Measurements from ENCODE around the gene ACADM. TPM values are rescaled to one million over a fixed set of nuclear protein-coding genes. Genes with fewer than 3 reads are reported as not detected.

ACADM gene
- total and polyA plus RNA-seq, 2 of the 13 experiments (the other 11 are each of a cell fraction or from before 2014, with no cell fraction given): 43.7 to 92.2 TPM

- peak; percentile 81 for TF ChIP-seq NFAT5 (CRISPR knock-in tag; IDR thresholded peaks at IDR 0.05)
- TF ChIP-seq ZMAT3 (CRISPR knock-in tag; conservative IDR thresholded peaks at IDR 0.05): no peak
- no peak for TF ChIP-seq PREB (CRISPR knock-in tag; IDR thresholded peaks at IDR 0.05)
- peak; percentile 77; the same call in 1 of the 2 replicates for TF ChIP-seq ARID2 (CRISPR knock-in tag; IDR thresholded peaks at IDR 0.05; ENCODE audit: borderline replicate concordance)
- TF ChIP-seq ZNF282 (IDR thresholded peaks at IDR 0.05; ENCODE audit: partially characterized antibody): no peak
- TF ChIP-seq TFDP2 (CRISPR knock-in tag; IDR thresholded peaks at IDR 0.05): peak; percentile 92
- TF ChIP-seq PHF8 (CRISPR knock-in tag; IDR thresholded peaks at IDR 0.05): peak; percentile 89
- no peak for TF ChIP-seq ELK4 (CRISPR knock-in tag; IDR thresholded peaks at IDR 0.05; ENCODE audit: borderline replicate concordance)
- TF ChIP-seq E2F5 (CRISPR knock-in tag; conservative IDR thresholded peaks at IDR 0.05): peak; percentile 73
- peak; percentile 94 for TF ChIP-seq SALL1 (CRISPR knock-in tag; IDR thresholded peaks at IDR 0.05)
- no peak for TF ChIP-seq FOXK2 (IDR thresholded peaks at IDR 0.05)
- TF ChIP-seq HDAC1 (CRISPR knock-in tag; IDR thresholded peaks at IDR 0.05): peak; percentile 95
- TF ChIP-seq ZNF503 (CRISPR knock-in tag; IDR thresholded peaks at IDR 0.05): no peak
- TF ChIP-seq ZNF230 (CRISPR knock-in tag; IDR thresholded peaks at IDR 0.05): no peak
- TF ChIP-seq CBX2 (IDR thresholded peaks at IDR 0.05; ENCODE audit: low read depth, low read length): no peak
- TF ChIP-seq CBX2 (CRISPR knock-in tag; IDR thresholded peaks at IDR 0.05; ENCODE audit: low read depth): no peak
- peak; percentile 39; the same call in 1 of the 3 replicates for TF ChIP-seq MXI1 (IDR thresholded peaks at IDR 0.05; ENCODE audit: borderline replicate concordance, low read depth, low read length)
- TF ChIP-seq GLI4 (CRISPR knock-in tag; IDR thresholded peaks at IDR 0.05; ENCODE audit: borderline replicate concordance): peak; percentile 51; the same call in 1 of the 2 replicates
- no peak for TF ChIP-seq ZNF101 (CRISPR knock-in tag; IDR thresholded peaks at IDR 0.05; ENCODE audit: borderline replicate concordance, low read depth)
These were observed at the start of gene ACADM (continued) for GRCh38 chr1:75724472-75725022.
